HepG2 (cell line): ENCODE results near the gene INTS3. TPM values are rescaled to one million over a fixed set of nuclear protein-coding genes. Genes with fewer than 3 reads are reported as not detected.

ENCODE experiments used
- ATAC-seq: fragments of 200-7000 bp; cut with Tn5 transposase; 3 replicates; pipeline ENCODE4 v1.9.1; 2020; ENCODE audit warnings: mild to moderate bottlenecking, moderate library complexity
- BruUV-seq: library from RNA; stranded (reverse); fragments of 400-500 nt; replicated peaks from 2 replicates; lab custom pipeline; 2021; lab: Mats Ljungman, UMichigan
- CTCF ChIA-PET: fragments of 300-600 bp; formaldehyde crosslinking; extraction: SDS; loops from one replicate; lab custom pipeline; 2021; ENCODE audit warnings: low total read pairs, inconsistent platforms, low intra/inter-chr PET ratio; lab: Yijun Ruan, JAX
- POLR2A ChIA-PET: fragments of 350-600 bp; sonication (Branson Sonifier 250); formaldehyde crosslinking; loops from one replicate; lab custom pipeline; 2020; ENCODE audit warnings: antibody characterized with exemption, inconsistent platforms; lab: Yijun Ruan, JAX
- DNase-seq: peaks from one replicate; pipeline ENCODE4 v3.0.0-alpha.2; 2015; ENCODE audit warnings: low spot score
- FAIRE-seq: peaks from 3 replicates; lab custom pipeline; 2011; peaks lifted over from hg19 to GRCh38; lab: Jason Lieb, UNC
- H2AFZ ChIP-seq: one replicate; pipeline ENCODE4 v1.6.1; 2011; ENCODE audit warnings: low read length, inconsistent platforms
- H3K27ac ChIP-seq: fragments of 300-600 bp; 3 replicates; pipeline ENCODE4 v1.8.0; 2011; ENCODE audit warnings: mixed run types, mild to moderate bottlenecking, mixed read lengths, low read length, inconsistent platforms; ENCODE audit not compliant: insufficient read depth; ENCODE audit errors: extremely low read length
- H3K27me3 ChIP-seq, 2 experiments: fragments of 200-600 bp in 1 of 2; 2 replicates in 1 of 2; 3 replicates in 1 of 2; pipeline versions ENCODE4 v1.6.0 to v1.8.0; 2011; ENCODE audit warnings: low read length in 2 of 2, mild to moderate bottlenecking in 2 of 2, moderate library complexity in 2 of 2, inconsistent platforms in 1 of 2; ENCODE audit not compliant: insufficient read depth in 2 of 2, control insufficient read depth in 1 of 2
- H3K36me3 ChIP-seq, 2 experiments: fragments of 200-600 bp in 1 of 2; replicated peaks in 1 of 2; 2 replicates in 1 of 2; 3 replicates in 1 of 2; pipeline versions ENCODE4 v1.5.1 to v1.8.0; 2011; ENCODE audit warnings: low read length in 2 of 2, inconsistent platforms in 1 of 2; ENCODE audit not compliant: insufficient read depth in 2 of 2, control insufficient read depth in 1 of 2
- H3K4me1 ChIP-seq: 2 replicates; pipeline ENCODE4 v1.5.1; 2012; ENCODE audit warnings: low read length, inconsistent platforms; ENCODE audit not compliant: insufficient read depth
- H3K4me2 ChIP-seq: 2 replicates; pipeline ENCODE4 v1.6.0; 2011; ENCODE audit warnings: low read depth, low read length, inconsistent platforms
- H3K4me3 ChIP-seq, 3 experiments: fragments of 200-600 bp in 1 of 3; sonication (generic), shearing (Covaris generic) in 1 of 3; replicated peaks in 1 of 3; 2 replicates each; pipeline ENCODE4 v1.5.1; 2011 to 2016; ENCODE audit warnings: low read length in 3 of 3, inconsistent platforms in 2 of 3, low read depth in 2 of 3, mild to moderate bottlenecking in 2 of 3, control low read depth in 1 of 3, mixed read lengths in 1 of 3; ENCODE audit not compliant: insufficient read depth in 1 of 3
- H3K79me2 ChIP-seq: one replicate; pipeline ENCODE4 v1.6.1; 2011; ENCODE audit warnings: low read length, inconsistent platforms; ENCODE audit not compliant: insufficient read depth
- H3K9ac ChIP-seq: 2 replicates; pipeline ENCODE4 v1.6.0; 2011; ENCODE audit warnings: mild to moderate bottlenecking, low read depth, low read length, inconsistent platforms; ENCODE audit not compliant: insufficient read depth
- H3K9me3 ChIP-seq: 2 replicates; pipeline ENCODE4 v1.5.1; 2012; ENCODE audit warnings: mild to moderate bottlenecking, low read length
- H4K20me1 ChIP-seq: 2 replicates; pipeline ENCODE4 v1.6.0; 2011; ENCODE audit warnings: inconsistent platforms, mild to moderate bottlenecking, low read length, moderate library complexity; ENCODE audit not compliant: insufficient read depth
- CBFB ChIP-seq: sonication (generic); formaldehyde crosslinking; IDR thresholded peaks from 2 replicates; pipeline ENCODE4 v1.4.0; 2020; ENCODE audit warnings: missing genetic modification reagents
- CSRNP2 ChIP-seq: sonication (generic); formaldehyde crosslinking; conservative IDR thresholded peaks from 2 replicates; pipeline ENCODE4 v1.8.0; 2022; ENCODE audit warnings: low read depth, missing genetic modification reagents
- PAXIP1 ChIP-seq: sonication (generic); formaldehyde crosslinking; conservative IDR thresholded peaks from 2 replicates; pipeline ENCODE4 v1.4.0; 2020; ENCODE audit warnings: mild to moderate bottlenecking, missing genetic modification reagents, moderate library complexity
- SOX5 ChIP-seq: IDR thresholded peaks from 2 replicates; pipeline ENCODE4 v1.6.1; 2016; ENCODE audit warnings: borderline replicate concordance
- SRSF4 ChIP-seq: fragments of 200-400 bp; formaldehyde crosslinking; IDR thresholded peaks from one replicate; pipeline ENCODE4 v1.6.1; 2018; ENCODE audit warnings: mild to moderate bottlenecking, low read depth, low read length, moderate library complexity; ENCODE audit not compliant: poor library complexity, severe bottlenecking
- ZNF281 ChIP-seq: sonication (generic); formaldehyde crosslinking; IDR thresholded peaks from 2 replicates; pipeline ENCODE4 v1.4.0; 2020; ENCODE audit warnings: missing genetic modification reagents, borderline replicate concordance
- ZNF484 ChIP-seq: sonication (generic); formaldehyde crosslinking; IDR thresholded peaks from 2 replicates; pipeline ENCODE4 v1.5.1; 2020; ENCODE audit warnings: mild to moderate bottlenecking, low read depth, missing genetic modification reagents, borderline replicate concordance
- ZNF740 ChIP-seq: sonication (generic); formaldehyde crosslinking; IDR thresholded peaks from 2 replicates; pipeline ENCODE4 v1.4.0; 2020; ENCODE audit warnings: missing genetic modification reagents
- WGBS: methylation state at CpG from one replicate; pipeline ENCODE4 v1.1.6; 2017; ENCODE audit warnings: low lambda C conversion rate; 5-methylcytosine and 5-hydroxymethylcytosine counted together
- in situ Hi-C: cut with HindIII; loops from 2 replicates; pipeline ENCODE4 v1.10.0; 2017; ENCODE audit warnings: low pct_unique_long_range_greater_than_20kb; ENCODE audit not compliant: extremely low pct_ligation_motif_present
- intact Hi-C: fragments of 100-400 bp; cut with micrococcal nuclease; formaldehyde crosslinking; loops from one replicate; pipeline ENCODE4 v1.10.0; 2022; ENCODE audit not compliant: unreplicated experiment
- polyA plus RNA-seq, 8 experiments: library from polyadenylated mRNA; depleted of rRNA in 3 of 8; stranded (reverse) in 7 of 8; unstranded in 1 of 8; fragments of >200 nt; fragmentation: Illumina TruSeq in 4 of 8; extraction: Trizol in 4 of 8; gene quantifications; 2 replicates each; pipeline versions ENCODE4 v1.2.1 to v1.2.3, GENCODE V29; 2011 to 2016; ENCODE audit warnings: low read depth in 4 of 8, missing spikeins in 1 of 8, mixed read lengths in 1 of 8; ENCODE audit not compliant: insufficient read depth in 1 of 8
- total RNA-seq, 5 experiments: library from RNA; depleted of rRNA; stranded (reverse); fragments of >200 nt; fragmentation: Illumina TruSeq; extraction: Trizol; gene quantifications; 2 replicates each; pipeline ENCODE4 v1.2.3, GENCODE V29; 2016; ENCODE audit warnings: low read depth in 1 of 5

Gene INTS3
- total and polyA plus RNA-seq, 2 of the 13 experiments (the other 11 are each of a cell fraction or from before 2014, with no cell fraction given): 17.2 to 27.2 TPM

GRCh38 chr1:153816283-153816889, 88.5 kb downstream of the INTS3 start:
- no peak overlapping the region for H3K9ac ChIP-seq
- H3K9me3 ChIP-seq: no peaks in the 10 kb centered on the region
- POLR2A ChIA-PET: interaction anchor here (0.5 to 0.7 kb wide), 2 partner anchors 33 to 172 kb away, joined by 3 to 4 read pairs; no protein-coding TSS in a partner anchor
- no peak overlapping the region for H2AFZ ChIP-seq
- CTCF ChIA-PET: no interaction called here
- BruUV-seq: no TSS peak
- no peak for FAIRE-seq
- H3K4me2 ChIP-seq: no peak overlapping the region
- ATAC-seq: no peak
- no peaks in the 10 kb centered on the region for H3K4me1 ChIP-seq
- TF ChIP-seq CBFB (CRISPR knock-in tag) (no peak), SRSF4 (no peak), CSRNP2 (CRISPR knock-in tag) (no peak), ZNF281 (CRISPR knock-in tag) (no peak), SOX5 (CRISPR knock-in tag) (no peak), ZNF484 (CRISPR knock-in tag) (no peak), PAXIP1 (CRISPR knock-in tag) (no peak), ZNF740 (CRISPR knock-in tag) (no peak)
- no peak for DNase-seq
- in situ Hi-C loops: no loop called here
- peaks cover 16 to 59% of the 10 kb centered on the region in 2 experiments for H3K36me3 ChIP-seq
- no peaks in the 10 kb centered on the region for H3K79me2 ChIP-seq
- no peaks in the 10 kb centered on the region for H4K20me1 ChIP-seq
- H3K27ac ChIP-seq: no peak overlapping the region
- intact Hi-C loops: no loop called here
- H3K27me3 ChIP-seq: no peaks in the 10 kb centered on the region
- 96% methylated on average over 13 of the region's 13 CpGs for WGBS
- no peak overlapping the region for H3K4me3 ChIP-seq
